H1 (cell line): ENCODE measurements around the gene GMFB. TPM values are rescaled to one million over a fixed set of nuclear protein-coding genes. Genes with fewer than 3 reads are reported as not detected.

ENCODE experiments used
- ASH2L ChIP-seq: fragments of 200-600, 300-600 bp; sonication (generic); IDR thresholded peaks from one replicate; pipeline ENCODE4 v1.7.1; 2017; ENCODE audit warnings: low read length
- CHD7 ChIP-seq: fragments of 300-600 bp; sonication (generic); IDR thresholded peaks from 2 replicates; pipeline ENCODE4 v1.7.1; 2012; ENCODE audit warnings: low read length, moderate library complexity, mild to moderate bottlenecking, inconsistent platforms; ENCODE audit not compliant: insufficient replicate concordance
- KDM1A ChIP-seq: fragments of 200-600, 300-600 bp; sonication (generic); IDR thresholded peaks from 2 replicates; pipeline ENCODE4 v1.7.1; 2016; ENCODE audit warnings: mild to moderate bottlenecking, low read length, borderline replicate concordance
- SIX5 ChIP-seq: IDR thresholded peaks from 2 replicates; pipeline ENCODE4 v1.6.1; 2011; ENCODE audit warnings: mild to moderate bottlenecking, low read depth, low read length
- TAF1 ChIP-seq: IDR thresholded peaks from 2 replicates; pipeline ENCODE4 v1.6.1; 2011; ENCODE audit warnings: mild to moderate bottlenecking, low read depth, low read length
- TBP ChIP-seq: IDR thresholded peaks from 2 replicates; pipeline ENCODE4 v1.6.1; 2011; ENCODE audit warnings: low read depth, low read length, improper control_type of control experiment
- polyA plus RNA-seq, 7 experiments: library from polyadenylated mRNA; depleted of rRNA in 3 of 7; stranded (reverse) in 5 of 7; unstranded in 2 of 7; fragments of >200 nt in 5 of 7; fragments of 200-250 nt in 2 of 7; gene quantifications; 1 replicate in 5 of 7; 2 replicates in 1 of 7; 4 replicates in 1 of 7; pipeline versions ENCODE4 v1.2.1 to v1.2.3, GENCODE V29; 2011 to 2013; ENCODE audit warnings: missing spikeins in 2 of 7, mixed read lengths in 2 of 7
- total RNA-seq: library from RNA; stranded (reverse); fragmentation: NEBNext Ultra II Directional; extraction: Animal tissue kit (Norgen Biotek cat#: 25700); gene quantifications from 2 replicates; pipeline ENCODE4 v1.2.1, GENCODE V29; 2021

The GMFB gene
- total and polyA plus RNA-seq, 2 of the 8 experiments (the other 6 are each of a cell fraction or from before 2014, with no cell fraction given), result 17.9 to 77.3 TPM

DNA sequence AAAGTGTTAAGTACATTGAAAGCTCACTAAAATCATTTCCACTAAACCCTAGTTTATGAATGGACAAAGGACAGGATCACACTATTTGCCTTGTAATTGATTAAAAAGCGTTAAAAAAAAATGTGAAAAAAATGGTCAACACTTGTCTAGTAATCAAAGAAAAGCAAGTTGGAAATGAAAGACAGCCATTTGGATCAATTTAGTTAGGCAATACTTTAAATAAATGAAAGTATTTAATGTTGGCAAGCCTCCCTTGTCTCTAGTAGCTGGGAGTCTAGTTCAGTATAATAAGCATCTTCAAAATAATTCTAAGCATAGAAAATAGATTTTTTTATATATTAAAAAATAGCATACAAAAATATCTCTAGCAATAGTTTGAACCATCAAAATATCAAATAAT, 33.4 kb downstream of the GMFB start (continued):
- no peak for TF ChIP-seq TBP
- TF ChIP-seq KDM1A, result no peak
- TF ChIP-seq SIX5, result no peak
- no peak for TF ChIP-seq CHD7
- no peak for TF ChIP-seq TAF1
- TF ChIP-seq ASH2L, result no peak
